Measurements from ENCODE around the gene PYDC1. TPM values are rescaled to one million over a fixed set of nuclear protein-coding genes. Genes with fewer than 3 reads are reported as not detected.
"Not testable (repeated sequence)": the region's sequence is repeated elsewhere in the genome, so short reads cannot be mapped to it uniquely, and the experiment has no call there.

The PYDC1 gene
- total and polyA plus RNA-seq, 11 donors = not detected

GRCh38 chr16:31250782-31251384 lies 33.9 kb upstream of the PYDC1 start:
- H3K36me3 ChIP-seq = no peaks in the 10 kb centered on the region
- no peak for DNase-seq
- no peak overlapping the region for H3K27ac ChIP-seq
- no peak for TF ChIP-seq CTCF (IDR thresholded peaks at IDR 0.05)
- TF ChIP-seq POLR2A (IDR thresholded peaks at IDR 0.05) = no peak
- no peak overlapping the region for H3K4me3 ChIP-seq
- intact Hi-C loops (cut with DNase I) = loop anchor here in 1 of 10 donors (10.0 kb wide), 1 partner anchor 84 kb away; no protein-coding TSS in a partner anchor
- H3K27me3 ChIP-seq = peaks cover 0 to 24% (median 7%) of the 10 kb centered on the region in 9 donors
- H3K4me1 ChIP-seq = peaks cover 0 to 27% (median 0%) of the 10 kb centered on the region in 12 donors
- WGBS, 4 donors = 86 to 89% (median 88%) methylated on average over 6 to 7 of the region's 7 CpGs
- H3K9me3 ChIP-seq = no peaks in the 10 kb centered on the region
- ATAC-seq = no peak

GRCh38 chr16:31248344-31248743 lies 31.4 kb upstream of the PYDC1 start:
- DNase-seq (no peak), ATAC-seq (no peak)
- Histone ChIP-seq H3K9me3 (no peaks in the 10 kb centered on the region), H3K4me1 (peaks cover 0 to 18% (median 0%) of the 10 kb centered on the region in 12 donors), H3K27me3 (peaks cover 0 to 24% (median 7%) of the 10 kb centered on the region in 9 donors), H3K27ac (no peak overlapping the region), H3K36me3 (no peaks in the 10 kb centered on the region), H3K4me3 (no peak overlapping the region)
- WGBS, 4 donors = 68 to 74% (median 72%) methylated on average over 4 to 5 of the region's 5 CpGs
- TF ChIP-seq CTCF (IDR thresholded peaks at IDR 0.05) (no peak), POLR2A (IDR thresholded peaks at IDR 0.05) (no peak)
- intact Hi-C loops (cut with DNase I) = no loop called here

GRCh38 chr16:31246296-31246695 lies 29.4 kb upstream of the PYDC1 start:
- intact Hi-C loops (cut with DNase I) = no loop called here
- H3K9me3 ChIP-seq = no peaks in the 10 kb centered on the region
- no peaks in the 10 kb centered on the region for H3K36me3 ChIP-seq
- H3K4me3 ChIP-seq = no peak overlapping the region
- 93 to 96% (median 94%) methylated on average over 3 of the region's 3 CpGs for WGBS, 4 donors
- peaks cover 0 to 9% (median 0%) of the 10 kb centered on the region in 12 donors for H3K4me1 ChIP-seq
- ATAC-seq (no peak), DNase-seq (no peak)
- no peak overlapping the region for H3K27ac ChIP-seq
- H3K27me3 ChIP-seq = peaks cover 0 to 24% (median 7%) of the 10 kb centered on the region in 9 donors
- TF ChIP-seq POLR2A (IDR thresholded peaks at IDR 0.05) = no peak
- TF ChIP-seq CTCF (IDR thresholded peaks at IDR 0.05) = no peak

- intact Hi-C loops (cut with DNase I); H3K27ac ChIP-seq; ATAC-seq: not testable (repeated sequence)
Observed at GRCh38 chr16:31245598-31245997, 28.7 kb upstream of the PYDC1 start.

More at GRCh38 chr16:31245598-31245997, 28.7 kb upstream of the PYDC1 start:
- not testable (repeated sequence) for H3K9me3 ChIP-seq, H3K4me1 ChIP-seq, H3K36me3 ChIP-seq, DNase-seq, H3K4me3 ChIP-seq
- H3K27me3 ChIP-seq = peaks cover 0 to 17% (median 7%) of the 10 kb centered on the region in 9 donors
- WGBS, 4 donors = 23 to 46% (median 35%) methylated on average over 8 of the region's 8 CpGs
